ENCODE results near the gene SPZ1. TPM values are rescaled to one million over a fixed set of nuclear protein-coding genes. Genes with fewer than 3 reads are reported as not detected.
A peak's percentile ranks its signal among the peaks of the same experiment; 100 is the strongest.

SPZ1 gene
- total RNA-seq, 1 donor from 2014 or later = not detected

GRCh38 chr5:80326468-80326867, 6.7 kb downstream of the SPZ1 start:
- DNase-seq (ENCODE audit: low spot score) = no peak
- Mint-ChIP-seq H3K4me3 (no peak overlapping the region), H3K27ac (peak overlapping the region; percentile 72), H3K9me3 (peaks cover 7% of the 10 kb centered on the region), H3K36me3 (peaks cover 3% of the 10 kb centered on the region), H3K4me1 (peaks cover 24% of the 10 kb centered on the region), H3K27me3 (ENCODE audit: insufficient read depth, low read depth) (peaks cover 2% of the 10 kb centered on the region)
- Histone ChIP-seq H3K36me3 (no peaks in the 10 kb centered on the region), H3K27me3 (no peaks in the 10 kb centered on the region), H3K79me2 (ENCODE audit: low read depth) (no peaks in the 10 kb centered on the region), H2AFZ (replicated peaks) (no peak overlapping the region), H3K9ac (no peak overlapping the region), H3F3A (ENCODE audit: low read depth) (peaks cover 17% of the 10 kb centered on the region), H3K27ac (peak overlapping the region; percentile 70), H3K4me1 (peaks cover 12% of the 10 kb centered on the region), H3K9me3 (ENCODE audit: low read depth) (no peaks in the 10 kb centered on the region), H4K20me1 (ENCODE audit: low read depth) (no peaks in the 10 kb centered on the region), H3K4me2 (peak overlapping the region; percentile 48), H3K4me3 (no peak overlapping the region)
- TF ChIP-seq EZH2 (IDR thresholded peaks at IDR 0.05) (no peak), EZH2phosphoT487 (IDR thresholded peaks at IDR 0.05) (no peak), CTCF (IDR thresholded peaks at IDR 0.05) (no peak)

DNA sequence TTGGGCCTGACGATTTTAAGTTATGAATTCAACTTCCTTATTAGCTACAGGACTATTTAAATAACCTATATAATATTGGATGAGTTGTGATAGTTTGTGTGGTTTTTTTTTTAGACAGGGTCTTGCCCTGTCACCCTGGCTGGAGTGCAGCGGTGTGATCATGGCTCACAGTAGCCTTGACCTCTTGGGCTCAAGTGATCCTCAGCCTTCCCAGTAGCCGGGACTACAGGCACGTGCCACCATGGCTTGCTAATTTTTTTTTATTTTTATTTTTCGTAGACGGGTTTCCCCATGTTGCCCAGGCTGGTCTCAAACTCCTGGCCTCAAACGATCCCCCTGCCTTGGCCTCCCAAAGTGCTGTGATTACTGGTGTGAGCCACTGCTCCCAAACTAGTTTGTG, 17.6 kb downstream of the SPZ1 start:
- Mint-ChIP-seq H3K36me3 (no peaks in the 10 kb centered on the region), H3K4me3 (no peak overlapping the region), H3K9me3 (peaks cover 4% of the 10 kb centered on the region), H3K4me1 (no peaks in the 10 kb centered on the region), H3K27me3 (ENCODE audit: insufficient read depth, low read depth) (no peaks in the 10 kb centered on the region), H3K27ac (no peak overlapping the region)
- no peaks in the 10 kb centered on the region for H4K20me1 ChIP-seq (ENCODE audit: low read depth)
- no peak for DNase-seq (ENCODE audit: low spot score)
- H3K9me3 ChIP-seq (ENCODE audit: low read depth) = no peaks in the 10 kb centered on the region
- TF ChIP-seq CTCF (IDR thresholded peaks at IDR 0.05) (no peak), EZH2 (IDR thresholded peaks at IDR 0.05) (no peak), EZH2phosphoT487 (IDR thresholded peaks at IDR 0.05) (no peak)
- no peak overlapping the region for H3K9ac ChIP-seq
- no peaks in the 10 kb centered on the region for H3K79me2 ChIP-seq (ENCODE audit: low read depth)
- no peak overlapping the region for H3K4me2 ChIP-seq
- H3F3A ChIP-seq (ENCODE audit: low read depth) = no peaks in the 10 kb centered on the region
- no peak overlapping the region for H3K4me3 ChIP-seq
- H3K36me3 ChIP-seq = no peaks in the 10 kb centered on the region
- H2AFZ ChIP-seq (replicated peaks) = no peak overlapping the region
- no peaks in the 10 kb centered on the region for H3K4me1 ChIP-seq
- no peak overlapping the region for H3K27ac ChIP-seq
- no peaks in the 10 kb centered on the region for H3K27me3 ChIP-seq

DNA sequence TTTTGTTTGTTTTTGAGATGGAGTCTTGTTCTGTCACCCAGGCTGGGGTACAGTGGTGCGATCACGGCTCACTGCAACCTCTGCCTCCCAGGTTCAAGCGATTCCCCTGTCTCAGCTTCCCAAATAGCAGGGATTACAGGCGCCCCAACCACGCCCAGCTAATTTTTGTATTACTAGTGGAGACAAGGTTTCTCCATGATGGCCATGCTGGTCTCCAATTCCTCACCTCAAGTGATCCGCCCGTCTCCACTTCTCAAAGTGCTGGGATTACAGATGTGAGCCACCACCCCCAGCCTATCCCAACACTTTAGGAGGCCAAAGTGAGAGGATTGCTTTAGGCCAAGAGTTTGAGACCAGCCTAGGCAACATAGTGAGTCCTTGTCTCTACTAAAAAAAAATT, 19.3 kb downstream of the SPZ1 start:
- TF ChIP-seq EZH2 (IDR thresholded peaks at IDR 0.05) = no peak
- TF ChIP-seq CTCF (IDR thresholded peaks at IDR 0.05) = no peak
- TF ChIP-seq EZH2phosphoT487 (IDR thresholded peaks at IDR 0.05) = no peak
- no peak for DNase-seq (ENCODE audit: low spot score)
- Histone ChIP-seq H3K4me3 (no peak overlapping the region), H3K4me1 (no peaks in the 10 kb centered on the region), H4K20me1 (ENCODE audit: low read depth) (no peaks in the 10 kb centered on the region), H3K9me3 (ENCODE audit: low read depth) (no peaks in the 10 kb centered on the region), H3K27me3 (no peaks in the 10 kb centered on the region), H3K27ac (no peak overlapping the region), H3K9ac (no peak overlapping the region), H2AFZ (replicated peaks) (no peak overlapping the region), H3K4me2 (no peak overlapping the region), H3F3A (ENCODE audit: low read depth) (no peaks in the 10 kb centered on the region), H3K79me2 (ENCODE audit: low read depth) (no peaks in the 10 kb centered on the region), H3K36me3 (no peaks in the 10 kb centered on the region)
- Mint-ChIP-seq H3K27ac (no peak overlapping the region), H3K9me3 (no peaks in the 10 kb centered on the region), H3K4me1 (no peaks in the 10 kb centered on the region), H3K27me3 (ENCODE audit: insufficient read depth, low read depth) (no peaks in the 10 kb centered on the region), H3K36me3 (no peaks in the 10 kb centered on the region), H3K4me3 (no peak overlapping the region)

Measured in neural progenitor cell (in vitro differentiated cells).